ENCODE data around the gene MS4A10.

MS4A10 gene

GRCh38 chr11:60835534-60835846 is 50.4 kb downstream of the MS4A10 start:
- Histone ChIP-seq H3K36me3 (no peaks in the 10 kb centered on the region), H3K27ac (peak overlapping the region in 1 of 11 experiments; percentile 35; a peak in 3 of 22 replicates), H3K9me3 (replicated peaks in 1 of 11) (no peaks in the 10 kb centered on the region), H3K9ac (no peak overlapping the region), H3K27me3 (no peaks in the 10 kb centered on the region), H3K4me3 (no peak overlapping the region), H4K20me1 (no peaks in the 10 kb centered on the region), H3K4me2 (peak overlapping the region in 8 of 11 experiments; percentile 27 to 75 (median 60); a peak in 15 of 22 replicates), H3K4me1 (peaks cover 13 to 45% (median 33%) of the 10 kb centered on the region in 10 experiments)
- TF ChIP-seq Cebpa-rat (IDR thresholded peaks at IDR 0.05): no peak

DNA sequence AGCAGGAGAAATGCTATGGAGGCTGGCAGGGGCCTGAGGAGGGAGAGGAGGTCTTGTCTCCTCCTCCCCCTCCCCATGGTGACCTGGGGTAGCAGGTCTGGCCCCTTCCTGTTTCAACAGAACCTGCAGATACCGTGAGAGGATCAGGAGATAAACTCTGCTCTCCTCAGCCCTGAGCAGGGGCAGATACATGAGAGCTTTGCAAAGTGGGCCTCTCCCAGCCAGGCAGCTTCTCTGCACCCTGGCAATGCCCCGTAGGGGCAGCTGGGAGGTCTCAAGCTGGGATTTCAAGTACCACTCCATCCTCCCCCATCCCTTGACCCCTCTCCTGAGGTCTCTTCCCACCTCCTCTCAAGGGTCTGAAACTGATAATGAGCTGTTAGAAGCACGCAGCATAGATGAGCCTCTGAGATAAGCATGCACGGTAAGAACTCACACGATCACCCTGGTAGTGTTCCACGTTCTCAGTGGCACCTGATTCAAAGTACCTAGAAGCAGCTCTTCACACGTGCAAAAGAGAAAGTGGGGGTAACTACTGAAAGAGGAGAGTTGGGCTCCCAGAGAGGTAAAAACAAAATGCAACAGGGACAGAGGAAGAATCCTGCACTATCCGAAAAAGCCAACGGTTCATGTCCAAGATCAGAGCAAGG is 51.9 kb downstream of the MS4A10 start:
- Histone ChIP-seq H3K4me2 (peak overlapping the region in 2 of 11 experiments; percentile 16 to 75; a peak in 4 of 22 replicates), H3K27ac (no peak overlapping the region)

DNA sequence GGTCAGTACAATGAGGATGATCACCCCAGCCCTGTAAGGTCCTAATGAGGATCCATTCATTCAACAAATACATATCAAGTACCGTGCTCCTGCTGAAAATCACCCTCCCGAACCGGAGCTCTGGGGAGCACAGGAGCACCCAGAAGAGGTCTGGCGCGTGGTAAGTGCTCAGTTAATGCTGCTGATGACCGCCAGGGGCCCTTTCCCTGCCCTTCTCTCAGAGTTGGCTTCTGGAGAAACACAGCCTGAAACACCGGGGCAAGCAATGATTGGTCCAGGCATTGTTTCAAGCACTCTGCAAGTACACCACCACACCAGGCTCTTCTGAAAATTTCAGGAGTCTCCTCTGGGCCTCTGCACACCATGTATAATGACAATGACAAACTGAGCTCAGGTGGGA is 53.0 kb downstream of the MS4A10 start:
- Histone ChIP-seq H3K4me3 (no peak overlapping the region), H3K4me2 (no peak overlapping the region), H4K20me1 (peaks cover 0 to 9% (median under 1%) of the 10 kb centered on the region in 11 experiments; a peak in 8 of 22 replicates), H3K27me3 (no peaks in the 10 kb centered on the region), H3K9me3 (replicated peaks in 1 of 11) (no peaks in the 10 kb centered on the region), H3K27ac (no peak overlapping the region), H3K36me3 (no peaks in the 10 kb centered on the region), H3K9ac (no peak overlapping the region), H3K4me1 (peaks cover 7 to 46% (median 27%) of the 10 kb centered on the region in 10 experiments)
- no peak for TF ChIP-seq Cebpa-rat (IDR thresholded peaks at IDR 0.05)

More for the DNA sequence above, 51.9 kb downstream of the MS4A10 start:
- H3K4me1 ChIP-seq: peaks cover 11 to 44% (median 32%) of the 10 kb centered on the region in 10 experiments
- TF ChIP-seq Cebpa-rat (IDR thresholded peaks at IDR 0.05): no peak
- no peaks in the 10 kb centered on the region for H3K36me3 ChIP-seq
- H4K20me1 ChIP-seq: no peaks in the 10 kb centered on the region
- H3K9me3 ChIP-seq (replicated peaks in 1 of 11): no peaks in the 10 kb centered on the region
- H3K9ac ChIP-seq: no peak overlapping the region
- H3K4me3 ChIP-seq: no peak overlapping the region
- H3K27me3 ChIP-seq: no peaks in the 10 kb centered on the region

- H3K9me3 ChIP-seq (replicated peaks in 1 of 11): no peaks in the 10 kb centered on the region
- peaks cover 31 to 52% (median 38%) of the 10 kb centered on the region in 10 experiments for H3K4me1 ChIP-seq
- peak overlapping the region; percentile 88 to 100 (median 98); a peak in 20 of 22 replicates for H3K4me2 ChIP-seq
- no peak overlapping the region for H3K4me3 ChIP-seq
- H4K20me1 ChIP-seq: peaks cover 0 to 36% (median 27%) of the 10 kb centered on the region in 11 experiments; a peak in 19 of 22 replicates
- peaks cover 0 to 19% (median 5%) of the 10 kb centered on the region in 11 experiments; a peak in 8 of 22 replicates for H3K36me3 ChIP-seq
- peak overlapping the region in 5 of 11 experiments; percentile 65 to 92 (median 78); a peak in 8 of 22 replicates for H3K27ac ChIP-seq
- TF ChIP-seq Cebpa-rat (IDR thresholded peaks at IDR 0.05): no peak
- H3K27me3 ChIP-seq: no peaks in the 10 kb centered on the region
- H3K9ac ChIP-seq: no peak overlapping the region
These were observed 55.6 kb downstream of the MS4A10 start for GRCh38 chr11:60840470-60841430.

GRCh38 chr11:60841797-60842667 is 56.9 kb downstream of the MS4A10 start, which contains the start of gene CCDC86:
CCDC86 (plus strand) TSS chr11:60842113; CDS start chr11:60842125, 12 bp downstream.
- H3K36me3 ChIP-seq: peaks cover 0 to 30% (median 10%) of the 10 kb centered on the region in 11 experiments; a peak in 11 of 22 replicates
- peak within 1 kb of the TSS; percentile 25 to 92 (median 82); a peak in 21 of 22 replicates for H3K27ac ChIP-seq
- no peak for TF ChIP-seq Cebpa-rat (IDR thresholded peaks at IDR 0.05)
- H3K9ac ChIP-seq: peak within 1 kb of the TSS; percentile 73 to 95 (median 87)
- no peaks in the 10 kb centered on the region for H3K27me3 ChIP-seq
- H3K4me2 ChIP-seq: peak within 1 kb of the TSS; percentile 88 to 100 (median 98)
- peaks cover 0 to 48% (median 35%) of the 10 kb centered on the region in 11 experiments; a peak in 19 of 22 replicates for H4K20me1 ChIP-seq
- H3K9me3 ChIP-seq (replicated peaks in 1 of 11): no peaks in the 10 kb centered on the region
- peak within 1 kb of the TSS; percentile 66 to 98 (median 94) for H3K4me3 ChIP-seq
- H3K4me1 ChIP-seq: peaks cover 38 to 47% (median 42%) of the 10 kb centered on the region in 10 experiments

DNA sequence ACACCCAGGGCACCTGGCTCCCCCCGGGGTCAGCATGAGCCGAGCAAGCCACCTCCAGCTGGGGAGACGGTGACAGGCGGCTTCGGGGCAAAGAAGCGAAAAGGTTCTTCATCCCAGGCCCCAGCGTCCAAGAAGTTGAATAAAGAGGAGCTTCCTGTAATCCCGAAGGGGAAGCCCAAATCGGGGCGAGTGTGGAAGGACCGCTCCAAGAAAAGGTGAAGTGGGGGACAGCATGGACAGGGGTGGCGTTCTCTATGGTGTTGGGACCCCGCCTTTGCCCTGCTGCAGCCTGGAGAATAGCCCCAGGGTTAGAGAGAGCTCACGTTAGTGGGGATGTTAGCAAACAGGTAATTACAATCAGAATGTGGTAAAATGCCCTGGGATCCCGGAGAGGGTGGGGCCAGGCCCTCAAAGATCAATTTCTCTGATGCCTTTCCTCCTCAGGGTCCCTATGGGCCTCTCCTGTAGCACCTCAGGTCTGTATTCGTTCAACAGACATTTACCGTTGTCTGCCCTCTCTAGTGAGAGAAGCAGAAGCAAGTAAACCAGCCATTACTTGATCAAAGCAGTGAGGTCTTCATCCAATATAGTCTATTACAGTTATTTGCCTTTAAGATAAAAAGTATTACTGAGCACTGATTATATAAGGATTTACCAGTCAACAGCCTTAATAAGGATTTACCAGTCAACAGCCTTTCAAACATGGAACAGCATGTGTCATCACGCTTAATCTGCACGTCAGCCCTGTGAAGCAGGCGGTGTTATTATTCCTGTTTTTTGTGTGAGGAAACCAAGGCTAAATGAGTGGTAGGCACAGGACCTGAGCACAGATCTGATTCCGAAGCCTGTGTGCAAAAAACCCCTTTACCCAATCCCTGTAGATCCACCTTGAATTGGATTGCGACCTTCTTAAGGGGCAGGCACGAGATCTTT is 57.8 kb downstream of the MS4A10 start:
- peaks cover 44 to 56% (median 51%) of the 10 kb centered on the region in 10 experiments for H3K4me1 ChIP-seq
- peaks cover 0 to 39% (median 19%) of the 10 kb centered on the region in 11 experiments; a peak in 18 of 22 replicates for H3K36me3 ChIP-seq
- H3K4me3 ChIP-seq: peak overlapping the region; percentile 66 to 98 (median 94)
- peaks cover 0 to 57% (median 43%) of the 10 kb centered on the region in 11 experiments; a peak in 19 of 22 replicates for H4K20me1 ChIP-seq
- no peaks in the 10 kb centered on the region for H3K9me3 ChIP-seq (replicated peaks in 1 of 11)
- H3K9ac ChIP-seq: peak overlapping the region; percentile 73 to 95 (median 87)
- H3K27ac ChIP-seq: peak overlapping the region; percentile 25 to 92 (median 82); a peak in 21 of 22 replicates
- H3K4me2 ChIP-seq: peak overlapping the region; percentile 88 to 100 (median 98)
- no peaks in the 10 kb centered on the region for H3K27me3 ChIP-seq
- no peak for TF ChIP-seq Cebpa-rat (IDR thresholded peaks at IDR 0.05)

Measured in BLaER1 treated with 17β-estradiol and CSF1 and Interleukin-3, amounts not matched to agents 10 nM and 100 nM (cell line).